GM12891 (cell line): ENCODE results near the gene TTC28.

ENCODE experiments used
- POLR2A ChIP-seq: IDR thresholded peaks from 2 replicates; pipeline ENCODE4 v1.6.1; 2011; ENCODE audit warnings: low read depth, low read length, control low read depth
- POU2F2 ChIP-seq: IDR thresholded peaks from 2 replicates; pipeline ENCODE4 v1.6.1; 2011; ENCODE audit warnings: low read depth, mild to moderate bottlenecking, control low read depth, low read length, moderate library complexity
- TAF1 ChIP-seq: IDR thresholded peaks from 2 replicates; pipeline ENCODE4 v1.6.1; 2011; ENCODE audit warnings: low read depth, low read length, control low read depth

- TF ChIP-seq TAF1 (no peak), POLR2A (no peak), POU2F2 (no peak)
Observed at GRCh38 chr22:28637225-28637624, 42.4 kb downstream of the TTC28 start.
